HG03520 (cell line): ENCODE results near the gene CRIP3.

Source experiments
- ATAC-seq: cut with Tn5 transposase; IDR thresholded peaks from one replicate; pipeline ENCODE4 v1.9.1; 2021; ENCODE audit warnings: mild to moderate bottlenecking, moderate library complexity; ENCODE audit not compliant: unreplicated experiment

The CRIP3 gene

GRCh38 chr6:43290905-43291355, 17.7 kb downstream of the CRIP3 start:
- no peak for ATAC-seq

DNA sequence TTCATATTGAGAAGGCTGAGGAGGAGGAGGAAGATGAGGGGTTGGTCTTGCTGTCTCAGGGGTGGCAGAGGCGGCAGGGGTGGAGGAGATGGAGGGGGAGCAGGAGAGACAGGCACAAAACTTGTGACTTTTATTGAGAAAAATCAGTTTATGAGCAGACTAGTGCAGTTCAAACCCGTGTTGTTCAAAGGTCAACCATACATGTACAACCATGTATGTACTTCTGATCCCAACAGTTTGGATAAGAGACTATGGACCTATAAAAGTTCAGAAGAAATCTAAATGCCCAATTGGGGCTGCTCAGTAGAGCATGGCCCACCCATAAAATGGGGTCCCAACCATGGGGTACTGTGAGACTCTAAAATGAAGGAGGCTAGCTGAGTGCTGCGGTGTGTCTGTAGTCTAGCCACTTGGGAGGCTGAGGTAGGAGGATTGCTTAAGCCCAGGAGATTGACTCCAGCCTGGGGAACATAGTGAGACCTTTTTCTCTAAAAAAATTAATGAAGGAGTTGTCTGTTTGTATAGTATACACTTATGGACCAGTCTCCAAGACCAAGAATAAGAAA, 18.2 kb downstream of the CRIP3 start:
- ATAC-seq = no peak

DNA sequence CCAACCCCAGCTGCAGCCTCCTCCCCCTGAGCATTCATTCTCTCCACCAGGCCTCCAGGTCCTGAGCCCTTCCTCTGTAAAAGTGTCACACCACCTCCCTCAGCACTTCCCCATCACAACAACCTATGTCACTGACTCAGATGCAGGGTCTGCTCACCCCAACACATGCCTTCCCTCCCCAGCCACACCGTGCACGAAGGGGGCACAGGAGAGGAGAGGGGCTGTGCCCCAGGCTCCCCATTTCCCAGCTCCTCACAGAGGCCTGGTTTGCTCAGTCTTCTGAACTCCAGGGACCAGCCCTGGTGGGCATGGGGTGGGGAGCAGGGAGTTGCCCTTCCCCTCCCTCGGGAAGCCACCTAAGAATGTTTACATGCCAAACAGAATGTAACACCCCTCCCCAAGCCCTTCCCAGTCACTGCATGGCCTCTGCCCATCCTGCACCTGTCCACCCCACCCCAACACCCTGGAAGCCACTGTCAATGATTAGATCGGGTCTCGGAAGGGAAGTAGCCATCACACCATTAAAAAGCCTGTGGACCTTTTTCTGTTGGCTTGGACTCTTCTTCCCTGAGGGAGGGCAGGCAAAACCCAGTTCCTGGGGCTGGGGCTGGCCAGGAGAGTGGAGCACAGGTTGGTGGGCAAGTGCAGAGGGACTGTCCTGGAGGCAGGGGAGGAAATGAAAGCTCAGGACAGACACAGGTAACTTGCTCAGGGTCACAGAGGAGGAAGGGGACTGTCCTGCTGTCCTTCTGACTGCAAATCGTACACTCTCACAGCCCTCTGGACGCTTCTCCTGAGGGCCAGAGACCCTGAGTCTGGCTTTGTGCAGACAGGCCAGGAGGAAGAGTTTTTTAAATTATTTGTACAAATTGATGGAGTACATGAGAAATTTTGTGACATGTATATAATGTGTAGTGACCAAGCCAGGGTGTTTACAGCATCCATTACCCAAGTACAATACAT, 20.6 kb downstream of the CRIP3 start:
- ATAC-seq = no peak

DNA sequence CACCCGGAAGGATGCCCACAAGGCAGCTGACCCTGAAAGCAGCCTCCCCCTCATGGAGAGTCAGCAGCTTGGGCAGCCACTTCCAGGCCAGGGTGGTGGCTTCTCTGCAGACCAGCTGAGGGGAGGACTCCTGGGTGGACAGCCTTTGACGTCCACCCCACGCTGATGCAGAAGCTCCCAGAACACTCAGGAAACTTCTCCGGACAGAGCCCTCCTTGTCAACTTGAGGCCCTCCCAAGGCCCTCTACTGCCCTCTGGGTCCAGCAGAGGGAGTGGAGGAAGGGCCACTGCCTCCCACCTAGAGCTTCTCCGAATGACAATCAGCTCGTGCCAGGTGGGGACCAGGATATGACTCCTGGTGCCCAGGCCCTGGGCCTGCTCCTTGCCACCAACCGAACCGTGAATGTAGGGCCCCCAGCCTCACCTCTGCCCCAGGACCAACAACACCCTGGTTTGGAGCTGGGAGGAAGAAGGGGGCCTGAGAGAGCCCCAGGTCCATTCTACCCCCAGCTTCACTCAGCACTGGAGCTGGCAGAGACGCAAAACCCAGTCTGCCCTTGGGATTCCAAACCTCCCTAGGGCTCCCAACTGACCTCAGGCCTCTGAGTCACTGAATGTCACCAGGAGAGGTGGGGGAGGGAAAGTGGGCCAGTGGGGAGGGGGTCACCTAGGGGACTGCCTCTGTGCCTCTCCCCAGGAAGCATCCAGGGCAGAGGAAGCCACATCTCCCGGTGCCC, 21.5 kb downstream of the CRIP3 start:
- ATAC-seq = no peak

- ATAC-seq = no peak
Measured at GRCh38 chr6:43286456-43286979, 22.1 kb downstream of the CRIP3 start.

DNA sequence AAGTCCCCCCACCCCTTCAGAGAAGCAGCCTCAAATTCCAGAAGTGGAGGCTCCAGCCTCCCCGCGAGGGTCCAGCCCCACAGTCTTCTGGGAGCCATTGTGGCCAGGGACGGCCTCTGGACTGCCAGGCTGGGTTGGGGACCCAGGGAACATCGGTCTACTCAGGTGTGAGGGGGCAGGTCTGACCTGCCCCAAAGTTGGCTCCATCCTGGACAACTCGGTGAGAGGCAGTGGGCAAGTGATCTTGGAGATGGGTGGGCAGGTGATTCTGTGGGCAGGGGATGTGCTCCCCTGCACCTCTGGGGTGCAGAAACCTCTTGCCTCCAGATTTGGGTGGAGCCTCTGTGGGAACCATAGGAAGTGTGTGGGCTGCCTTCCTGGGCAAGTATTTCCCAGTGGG, 22.8 kb downstream of the CRIP3 start:
- no peak for ATAC-seq

- no peak for ATAC-seq
Measured at GRCh38 chr6:43284991-43285781, 23.4 kb downstream of the CRIP3 start.

DNA sequence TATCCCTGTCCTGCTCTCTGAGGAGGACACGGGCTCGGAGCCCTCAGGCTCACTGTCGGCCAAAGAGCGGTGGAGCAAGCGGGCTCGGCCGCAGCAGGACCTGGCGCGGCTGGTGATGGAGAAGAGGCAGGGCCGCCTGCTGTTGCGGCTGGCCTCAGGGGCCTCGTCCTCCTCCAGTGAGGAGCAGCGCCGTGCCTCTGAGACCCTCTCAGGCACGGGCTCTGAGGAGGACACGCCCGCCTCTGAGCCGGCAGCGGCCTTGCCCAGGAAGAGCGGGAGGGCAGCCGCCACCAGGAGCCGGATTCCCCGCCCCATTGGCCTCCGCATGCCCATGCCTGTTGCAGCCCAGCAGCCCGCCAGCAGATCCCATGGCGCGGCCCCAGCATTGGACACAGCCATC, 24.7 kb downstream of the CRIP3 start:
- no peak for ATAC-seq

DNA sequence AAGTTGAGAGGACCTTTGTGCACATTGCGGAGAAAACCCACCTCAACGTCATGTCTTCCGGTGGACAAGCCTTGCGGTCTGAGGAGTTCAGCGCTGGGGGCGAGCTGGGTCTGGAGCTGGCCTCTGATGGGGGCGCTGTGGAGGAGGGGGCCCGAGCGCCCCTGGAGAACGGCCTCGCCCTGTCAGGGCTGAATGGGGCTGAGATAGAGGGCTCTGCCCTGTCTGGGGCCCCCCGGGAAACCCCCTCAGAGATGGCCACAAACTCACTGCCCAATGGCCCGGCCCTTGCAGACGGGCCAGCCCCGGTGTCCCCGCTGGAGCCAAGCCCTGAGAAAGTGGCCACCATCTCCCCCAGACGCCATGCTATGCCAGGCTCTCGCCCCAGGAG, 25.1 kb downstream of the CRIP3 start:
- no peak for ATAC-seq

DNA sequence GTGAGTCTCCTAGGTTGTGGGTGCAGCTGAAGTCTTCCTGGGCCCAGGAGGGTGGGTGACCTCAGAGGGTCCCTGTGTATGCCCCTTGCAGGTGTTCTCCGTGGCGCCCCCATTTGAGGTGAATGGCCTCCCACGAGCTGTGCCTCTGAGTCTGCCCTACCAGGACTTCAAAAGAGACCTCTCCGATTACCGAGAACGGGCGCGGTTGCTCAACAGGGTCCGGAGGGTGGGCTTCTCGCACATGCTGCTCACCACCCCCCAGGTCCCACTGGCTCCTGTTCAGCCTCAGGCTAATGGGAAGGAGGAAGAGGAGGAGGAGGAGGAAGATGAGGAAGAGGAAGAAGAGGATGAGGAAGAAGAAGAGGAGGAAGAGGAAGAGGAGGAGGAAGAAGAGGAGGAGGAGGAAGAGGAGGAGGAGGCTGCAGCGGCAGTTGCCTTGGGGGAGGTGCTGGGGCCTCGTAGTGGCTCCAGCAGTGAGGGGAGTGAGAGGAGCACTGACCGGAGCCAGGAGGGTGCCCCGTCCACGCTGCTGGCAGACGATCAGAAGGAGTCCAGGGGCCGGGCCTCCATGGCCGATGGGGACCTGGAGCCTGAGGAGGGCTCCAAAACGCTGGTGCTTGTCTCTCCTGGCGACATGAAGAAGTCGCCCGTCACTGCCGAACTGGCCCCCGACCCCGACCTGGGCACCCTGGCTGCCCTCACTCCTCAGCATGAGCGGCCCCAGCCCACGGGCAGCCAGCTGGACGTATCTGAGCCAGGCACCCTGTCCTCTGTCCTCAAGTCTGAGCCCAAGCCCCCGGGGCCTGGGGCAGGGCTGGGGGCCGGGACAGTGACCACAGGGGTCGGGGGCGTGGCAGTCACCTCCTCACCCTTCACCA, 25.8 kb downstream of the CRIP3 start:
- no peak for ATAC-seq

GRCh38 chr6:43282060-43282459, 26.6 kb downstream of the CRIP3 start:
- ATAC-seq = no peak

- no peak for ATAC-seq
Measured at GRCh38 chr6:43280234-43280633, 28.4 kb downstream of the CRIP3 start.

- ATAC-seq = no peak
Measured at GRCh38 chr6:43278524-43279078, 30.0 kb downstream of the CRIP3 start.

- no peak for ATAC-seq
Measured at GRCh38 chr6:43277643-43278523, 30.7 kb downstream of the CRIP3 start.

DNA sequence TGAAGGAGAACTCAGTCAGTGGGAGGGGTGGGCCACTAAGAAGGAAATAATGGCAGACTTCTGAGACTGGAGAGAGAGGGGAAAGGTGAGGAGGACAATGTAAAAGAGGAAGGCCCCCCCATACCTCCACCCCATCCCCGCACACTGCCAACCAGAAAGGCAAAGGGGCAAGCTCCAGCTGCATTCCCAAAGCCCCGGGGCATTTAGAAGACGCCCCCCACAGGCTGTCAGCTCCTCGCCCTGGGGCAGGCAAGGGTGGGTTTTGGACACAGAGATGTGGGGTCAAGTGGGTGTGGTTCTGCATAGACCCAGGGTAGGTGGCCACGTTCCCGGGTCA, 31.4 kb downstream of the CRIP3 start:
- ATAC-seq = no peak

DNA sequence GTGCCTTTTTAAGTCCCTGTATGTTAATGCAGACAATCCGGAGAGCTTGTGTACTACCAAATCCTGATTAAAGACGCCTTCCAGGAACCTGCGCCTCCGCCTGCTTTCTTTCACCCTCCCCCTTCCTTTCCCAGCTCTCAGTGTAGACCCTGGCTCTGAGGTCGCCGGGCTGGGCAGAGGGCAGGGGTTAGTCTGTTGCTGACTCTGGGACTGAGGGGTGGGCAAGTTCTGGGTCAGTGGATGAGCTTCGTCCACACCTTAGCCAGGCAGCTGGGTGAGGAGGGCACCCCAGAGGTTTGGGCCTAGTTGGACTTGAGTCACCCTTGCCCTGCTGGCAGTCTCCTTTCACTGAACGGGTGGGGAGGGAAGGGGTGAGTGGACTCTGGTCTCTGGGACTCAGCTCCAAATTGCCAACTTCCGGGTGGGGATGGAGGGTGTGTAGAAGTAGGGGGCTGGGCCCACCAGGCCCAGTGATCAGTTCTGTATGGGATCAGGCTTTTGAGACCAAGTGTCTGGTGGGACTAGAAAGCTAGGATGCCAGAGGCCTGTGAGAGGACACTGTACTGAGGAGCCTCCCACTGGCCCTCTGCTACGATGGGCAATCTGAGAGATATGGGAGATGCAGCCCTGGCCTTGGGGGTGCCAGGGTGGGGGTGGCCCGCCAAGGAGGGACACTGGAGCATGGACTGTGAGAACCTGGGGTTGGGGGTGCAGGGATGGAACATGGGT, 31.9 kb downstream of the CRIP3 start:
- no peak for ATAC-seq

DNA sequence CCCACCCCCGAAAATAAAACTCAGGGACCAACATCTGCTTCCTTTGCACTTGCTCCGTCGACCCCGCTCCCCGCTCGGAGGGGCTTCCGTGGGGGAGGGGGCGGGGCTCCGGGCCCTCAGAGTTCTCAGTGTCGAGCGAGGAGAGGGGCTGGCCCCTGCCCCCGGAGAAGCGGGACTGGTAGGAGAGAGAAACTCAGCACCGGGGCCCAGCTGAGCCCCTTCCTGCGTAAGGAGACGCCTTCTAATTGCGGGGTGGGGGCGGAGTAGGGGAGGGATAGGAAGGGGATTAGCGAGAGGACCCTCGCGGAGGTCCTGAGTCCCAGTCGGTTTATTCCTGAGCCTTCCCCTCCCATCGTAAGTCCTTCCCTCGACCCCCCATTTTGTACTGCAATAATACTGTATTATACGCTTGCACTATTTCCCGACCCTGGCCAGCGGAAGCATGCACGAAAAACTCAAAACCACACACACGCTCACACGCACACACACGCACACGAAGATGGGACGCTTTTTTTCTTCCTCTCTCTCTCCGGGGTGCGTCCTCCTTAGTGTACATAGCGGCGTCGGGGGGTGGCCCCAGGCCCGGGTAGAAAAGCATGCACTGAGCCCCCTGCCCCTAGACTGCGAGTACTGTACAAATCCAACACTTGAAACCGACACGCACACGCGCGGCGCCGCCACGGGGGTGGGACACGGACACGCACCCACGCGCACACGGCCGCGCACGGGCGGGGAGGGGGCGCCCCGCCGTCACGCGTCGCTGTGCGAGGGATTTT, 32.6 kb downstream of the CRIP3 start:
- no peak for ATAC-seq
